ENCODE measurements around the gene PDZD7.

DNA sequence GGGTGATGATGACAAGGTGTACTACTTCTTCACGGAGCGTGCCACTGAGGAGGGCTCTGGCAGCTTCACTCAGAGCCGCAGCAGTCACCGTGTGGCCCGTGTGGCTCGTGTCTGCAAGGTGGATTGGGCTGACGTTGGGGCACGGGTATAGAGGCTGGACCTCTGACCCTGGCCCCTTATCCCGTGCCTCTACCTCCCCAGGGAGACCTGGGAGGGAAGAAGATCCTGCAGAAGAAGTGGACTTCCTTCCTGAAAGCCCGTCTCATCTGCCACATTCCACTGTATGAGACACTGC lies 52.1 kb downstream of the PDZD7 start:
- no peak for TF ChIP-seq POLR2A (IDR thresholded peaks at IDR 0.05)
- TF ChIP-seq, protein P1, sequence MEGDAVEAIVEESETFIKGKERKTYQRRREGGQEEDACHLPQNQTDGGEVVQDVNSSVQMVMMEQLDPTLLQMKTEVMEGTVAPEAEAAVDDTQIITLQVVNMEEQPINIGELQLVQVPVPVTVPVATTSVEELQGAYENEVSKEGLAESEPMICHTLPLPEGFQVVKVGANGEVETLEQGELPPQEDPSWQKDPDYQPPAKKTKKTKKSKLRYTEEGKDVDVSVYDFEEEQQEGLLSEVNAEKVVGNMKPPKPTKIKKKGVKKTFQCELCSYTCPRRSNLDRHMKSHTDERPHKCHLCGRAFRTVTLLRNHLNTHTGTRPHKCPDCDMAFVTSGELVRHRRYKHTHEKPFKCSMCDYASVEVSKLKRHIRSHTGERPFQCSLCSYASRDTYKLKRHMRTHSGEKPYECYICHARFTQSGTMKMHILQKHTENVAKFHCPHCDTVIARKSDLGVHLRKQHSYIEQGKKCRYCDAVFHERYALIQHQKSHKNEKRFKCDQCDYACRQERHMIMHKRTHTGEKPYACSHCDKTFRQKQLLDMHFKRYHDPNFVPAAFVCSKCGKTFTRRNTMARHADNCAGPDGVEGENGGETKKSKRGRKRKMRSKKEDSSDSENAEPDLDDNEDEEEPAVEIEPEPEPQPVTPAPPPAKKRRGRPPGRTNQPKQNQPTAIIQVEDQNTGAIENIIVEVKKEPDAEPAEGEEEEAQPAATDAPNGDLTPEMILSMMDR (IDR thresholded peaks at IDR 0.05) = no peak
